ENCODE data around the gene NCAPG2. TPM values are rescaled to one million over a fixed set of nuclear protein-coding genes. Genes with fewer than 3 reads are reported as not detected.

The NCAPG2 gene
- total RNA-seq, 1 experiment from 2014 or later, result 27.4 TPM

DNA sequence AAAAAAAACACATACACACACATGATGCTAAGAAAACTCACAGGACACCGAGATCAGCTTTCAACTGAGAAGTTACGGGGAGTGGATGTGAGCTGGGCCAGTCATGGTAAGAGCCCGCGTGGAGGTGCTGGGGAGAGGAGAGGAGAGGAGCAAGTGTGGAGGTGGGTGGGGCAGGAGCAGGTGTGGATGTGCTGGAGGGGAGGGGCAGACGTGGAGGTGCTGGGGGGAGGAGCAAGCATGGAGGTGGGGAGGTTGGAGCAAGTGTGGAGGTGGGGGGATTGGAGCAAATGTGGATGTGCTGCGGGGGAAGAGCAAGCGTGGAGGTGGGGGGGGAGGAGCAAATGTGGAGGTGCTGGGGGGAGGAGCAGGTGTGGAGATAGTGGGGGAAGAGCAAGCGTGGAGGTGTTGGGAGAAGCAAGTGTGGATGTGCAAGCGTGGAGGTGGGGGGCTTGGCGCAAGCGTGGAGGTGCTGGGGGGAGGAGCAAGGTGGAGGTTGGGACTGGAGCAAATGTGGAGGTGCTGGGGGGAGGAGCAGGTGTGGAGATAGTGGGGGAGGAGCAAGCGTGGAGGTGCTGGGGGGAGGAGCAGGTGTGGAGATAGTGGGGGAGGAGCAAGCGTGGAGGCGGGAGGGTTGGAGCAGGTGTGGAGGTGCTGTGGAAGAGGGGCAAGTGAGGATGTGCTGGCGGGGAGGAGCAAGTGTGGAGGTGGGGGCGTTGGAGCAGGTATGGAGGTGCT, 24.5 kb upstream of the NCAPG2 start:
- Mint-ChIP-seq H3K36me3 (ENCODE audit: insufficient read depth, unreplicated experiment) (peaks cover 44% of the 10 kb centered on the region), H3K27me3 (ENCODE audit: insufficient read depth, unreplicated experiment) (no peaks in the 10 kb centered on the region), H3K4me3 (ENCODE audit: unreplicated experiment) (no peak overlapping the region), H3K27ac (ENCODE audit: low read depth, unreplicated experiment) (no peak overlapping the region), H3K9me3 (ENCODE audit: unreplicated experiment) (no peaks in the 10 kb centered on the region), H3K4me1 (ENCODE audit: insufficient read depth, unreplicated experiment) (no peaks in the 10 kb centered on the region)
- TF ChIP-seq, protein P1, sequence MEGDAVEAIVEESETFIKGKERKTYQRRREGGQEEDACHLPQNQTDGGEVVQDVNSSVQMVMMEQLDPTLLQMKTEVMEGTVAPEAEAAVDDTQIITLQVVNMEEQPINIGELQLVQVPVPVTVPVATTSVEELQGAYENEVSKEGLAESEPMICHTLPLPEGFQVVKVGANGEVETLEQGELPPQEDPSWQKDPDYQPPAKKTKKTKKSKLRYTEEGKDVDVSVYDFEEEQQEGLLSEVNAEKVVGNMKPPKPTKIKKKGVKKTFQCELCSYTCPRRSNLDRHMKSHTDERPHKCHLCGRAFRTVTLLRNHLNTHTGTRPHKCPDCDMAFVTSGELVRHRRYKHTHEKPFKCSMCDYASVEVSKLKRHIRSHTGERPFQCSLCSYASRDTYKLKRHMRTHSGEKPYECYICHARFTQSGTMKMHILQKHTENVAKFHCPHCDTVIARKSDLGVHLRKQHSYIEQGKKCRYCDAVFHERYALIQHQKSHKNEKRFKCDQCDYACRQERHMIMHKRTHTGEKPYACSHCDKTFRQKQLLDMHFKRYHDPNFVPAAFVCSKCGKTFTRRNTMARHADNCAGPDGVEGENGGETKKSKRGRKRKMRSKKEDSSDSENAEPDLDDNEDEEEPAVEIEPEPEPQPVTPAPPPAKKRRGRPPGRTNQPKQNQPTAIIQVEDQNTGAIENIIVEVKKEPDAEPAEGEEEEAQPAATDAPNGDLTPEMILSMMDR (IDR thresholded peaks at IDR 0.05; ENCODE audit: unreplicated experiment), result no peak
- ChIA-PET CTCF (interaction anchor here (0.7 kb wide), 1 partner anchor 72 kb away, joined by 3 read pairs; no protein-coding TSS in a partner anchor), POLR2A (interaction anchor here (0.6 kb wide), 1 partner anchor 82 kb away, joined by 3 read pairs; no protein-coding TSS in a partner anchor)
- BruUV-seq (replicated peaks), result no TSS peak
- intact Hi-C loops (cut with micrococcal nuclease), result no loop called here
- DNase-seq (ENCODE audit: unreplicated experiment), result no peak

- Mint-ChIP-seq H3K4me3 (ENCODE audit: unreplicated experiment) (no peak overlapping the region), H3K4me1 (ENCODE audit: insufficient read depth, unreplicated experiment) (no peaks in the 10 kb centered on the region), H3K27ac (ENCODE audit: low read depth, unreplicated experiment) (no peak overlapping the region), H3K27me3 (ENCODE audit: insufficient read depth, unreplicated experiment) (no peaks in the 10 kb centered on the region), H3K9me3 (ENCODE audit: unreplicated experiment) (no peaks in the 10 kb centered on the region), H3K36me3 (ENCODE audit: insufficient read depth, unreplicated experiment) (peaks cover 35% of the 10 kb centered on the region)
- no TSS peak for BruUV-seq (replicated peaks)
- ChIA-PET POLR2A (interaction anchor here (1.2 kb wide), 1 partner anchor 22 kb away, joined by 3 read pairs; no protein-coding TSS in a partner anchor), CTCF (no interaction called here)
- TF ChIP-seq, protein P1 (IDR thresholded peaks at IDR 0.05; ENCODE audit: unreplicated experiment), result no peak
- intact Hi-C loops (cut with micrococcal nuclease), result no loop called here
- no peak for DNase-seq (ENCODE audit: unreplicated experiment)
Measured at GRCh38 chr7:158727690-158728089, 23.1 kb upstream of the NCAPG2 start.

DNA sequence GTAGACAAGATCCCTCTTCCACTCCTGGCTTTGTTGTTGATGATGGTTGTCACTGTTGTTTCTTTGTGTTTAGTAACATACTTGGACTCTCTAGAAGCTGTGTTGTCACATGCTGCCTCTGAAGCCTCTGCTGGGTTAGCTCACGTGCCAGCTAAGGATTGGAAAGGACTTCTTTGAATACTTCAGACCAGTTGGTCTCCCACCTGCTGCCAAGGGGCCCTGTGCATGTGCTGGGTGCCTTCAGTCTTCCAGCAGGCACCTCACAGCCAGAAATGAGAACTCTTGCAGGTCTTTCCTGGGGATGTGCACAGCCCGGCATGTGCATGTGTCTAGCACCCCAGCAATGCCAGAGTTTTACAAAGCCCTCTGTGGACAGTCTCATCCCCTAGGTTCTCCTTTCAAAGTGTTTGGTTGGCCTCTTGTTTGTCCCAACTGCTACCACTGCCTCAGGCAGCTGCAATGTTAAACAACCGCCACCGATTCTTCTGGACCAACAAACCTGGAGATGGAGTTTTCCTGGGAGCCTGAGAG, 21.7 kb upstream of the NCAPG2 start:
- no peaks in the 10 kb centered on the region for H3K9me3 Mint-ChIP-seq (ENCODE audit: unreplicated experiment)
- H3K36me3 Mint-ChIP-seq (ENCODE audit: insufficient read depth, unreplicated experiment), result peaks cover 26% of the 10 kb centered on the region
- TF ChIP-seq, protein P1 (IDR thresholded peaks at IDR 0.05; ENCODE audit: unreplicated experiment), result no peak
- no peak overlapping the region for H3K27ac Mint-ChIP-seq (ENCODE audit: low read depth, unreplicated experiment)
- no peak overlapping the region for H3K4me3 Mint-ChIP-seq (ENCODE audit: unreplicated experiment)
- POLR2A ChIA-PET, result interaction anchor here (0.7 to 1.2 kb wide), 2 partner anchors 16 to 20 kb away, joined by 3 to 4 read pairs; no protein-coding TSS in a partner anchor
- no peak for DNase-seq (ENCODE audit: unreplicated experiment)
- CTCF ChIA-PET, result interaction anchor here (0.6 to 1.3 kb wide), 4 partner anchors 19 to 181 kb away, joined by 3 to 4 read pairs (median 3); no protein-coding TSS in a partner anchor
- intact Hi-C loops (cut with micrococcal nuclease), result no loop called here
- no peaks in the 10 kb centered on the region for H3K4me1 Mint-ChIP-seq (ENCODE audit: insufficient read depth, unreplicated experiment)
- H3K27me3 Mint-ChIP-seq (ENCODE audit: insufficient read depth, unreplicated experiment), result no peaks in the 10 kb centered on the region
- no TSS peak for BruUV-seq (replicated peaks)

GRCh38 chr7:158725506-158725800, 20.8 kb upstream of the NCAPG2 start:
- no TSS peak for BruUV-seq (replicated peaks)
- CTCF ChIA-PET, result no interaction called here
- peaks cover 17% of the 10 kb centered on the region for H3K36me3 Mint-ChIP-seq (ENCODE audit: insufficient read depth, unreplicated experiment)
- no peaks in the 10 kb centered on the region for H3K9me3 Mint-ChIP-seq (ENCODE audit: unreplicated experiment)
- TF ChIP-seq, protein P1 (IDR thresholded peaks at IDR 0.05; ENCODE audit: unreplicated experiment), result no peak
- H3K4me3 Mint-ChIP-seq (ENCODE audit: unreplicated experiment), result no peak overlapping the region
- DNase-seq (ENCODE audit: unreplicated experiment), result no peak
- no peaks in the 10 kb centered on the region for H3K27me3 Mint-ChIP-seq (ENCODE audit: insufficient read depth, unreplicated experiment)
- POLR2A ChIA-PET, result interaction anchor here (0.9 kb wide), 1 partner anchor 39 kb away, joined by 3 read pairs; no protein-coding TSS in a partner anchor
- no peaks in the 10 kb centered on the region for H3K4me1 Mint-ChIP-seq (ENCODE audit: insufficient read depth, unreplicated experiment)
- H3K27ac Mint-ChIP-seq (ENCODE audit: low read depth, unreplicated experiment), result no peak overlapping the region
- intact Hi-C loops (cut with micrococcal nuclease), result no loop called here

All from MCF 10A (cell line).